Fibroblast of lung (primary cell): ENCODE measurements around the gene CD244. TPM values are rescaled to one million over a fixed set of nuclear protein-coding genes. Genes with fewer than 3 reads are reported as not detected.
A peak's percentile ranks its signal among the peaks of the same experiment; 100 is the strongest.

ENCODE experiments used
- DNase-seq, 2 donors: peaks; one replicate each; pipeline versions ENCODE4 v3.0.0 to v3.0.0-alpha.2; 2010; ENCODE audit warnings: low read depth in 2 of 2
- H2AFZ ChIP-seq: 2 replicates; pipeline ENCODE4 v1.5.1; 2012; ENCODE audit warnings: low read length, control low read depth, inconsistent platforms
- H3K27ac ChIP-seq: 2 replicates; pipeline ENCODE4 v1.5.1; 2011; ENCODE audit warnings: low read length, control low read depth; ENCODE audit not compliant: insufficient read depth
- H3K27me3 ChIP-seq: 2 replicates; pipeline ENCODE4 v1.5.1; 2011; ENCODE audit warnings: mild to moderate bottlenecking, low read length; ENCODE audit not compliant: control insufficient read depth, insufficient read depth
- H3K36me3 ChIP-seq: 2 replicates; pipeline ENCODE4 v1.5.1; 2011; ENCODE audit warnings: low read length; ENCODE audit not compliant: control insufficient read depth, insufficient read depth
- H3K4me1 ChIP-seq: 2 replicates; pipeline ENCODE4 v1.5.1; 2011; ENCODE audit warnings: low read length; ENCODE audit not compliant: control insufficient read depth, insufficient read depth; ENCODE audit errors: extremely low read depth
- H3K4me2 ChIP-seq: 2 replicates; pipeline ENCODE4 v1.5.1; 2011; ENCODE audit warnings: low read length, control low read depth; ENCODE audit not compliant: insufficient read depth; ENCODE audit errors: extremely low read depth
- H3K4me3 ChIP-seq, 4 experiments: fragments of 200-600 bp in 1 of 4; sonication (generic) in 1 of 4; replicated peaks in 1 of 4; 2 replicates each; pipeline ENCODE4 v1.5.1; 2011 to 2016; ENCODE audit warnings: low read length in 4 of 4, low read depth in 3 of 4, mild to moderate bottlenecking in 3 of 4, control low read depth in 2 of 4, inconsistent platforms in 1 of 4, mixed read lengths in 1 of 4; ENCODE audit not compliant: insufficient read depth in 1 of 4; ENCODE audit errors: control extremely low read depth in 1 of 4
- H3K79me2 ChIP-seq: 2 replicates; pipeline ENCODE4 v1.5.1; 2012; ENCODE audit warnings: mild to moderate bottlenecking, low read length, inconsistent platforms; ENCODE audit not compliant: control insufficient read depth, insufficient read depth
- H3K9ac ChIP-seq: 2 replicates; pipeline ENCODE4 v1.5.1; 2011; ENCODE audit warnings: mild to moderate bottlenecking, low read length, control low read depth; ENCODE audit not compliant: insufficient read depth
- H3K9me3 ChIP-seq: 2 replicates; pipeline ENCODE4 v1.5.1; 2012; ENCODE audit warnings: low read depth, low read length; ENCODE audit not compliant: control insufficient read depth, insufficient read depth
- H4K20me1 ChIP-seq: 2 replicates; pipeline ENCODE4 v1.5.1; 2011; ENCODE audit warnings: low read length; ENCODE audit not compliant: control insufficient read depth, insufficient read depth; ENCODE audit errors: extremely low read depth
- CTCF ChIP-seq, 2 donors: IDR thresholded peaks in 1 of 2; conservative IDR thresholded peaks in 1 of 2; 1 replicate in 1 of 2; 2 replicates in 1 of 2; pipeline ENCODE4 v1.5.1; 2011 to 2012; ENCODE audit warnings: low read length in 2 of 2, control low read depth in 1 of 2, inconsistent platforms in 1 of 2, low read depth in 1 of 2, mild to moderate bottlenecking in 1 of 2
- EZH2 ChIP-seq: IDR thresholded peaks from 2 replicates; pipeline ENCODE4 v1.5.1; 2012; ENCODE audit warnings: low read length, control low read depth, mild to moderate bottlenecking; ENCODE audit errors: missing control alignments
- polyA plus RNA-seq, 2 donors: library from polyadenylated mRNA; depleted of rRNA in 1 of 2; stranded (reverse) in 1 of 2; unstranded in 1 of 2; fragments of >200 nt; gene quantifications; 2 replicates each; pipeline ENCODE4 v1.2.1, GENCODE V29; 2011 to 2012; ENCODE audit warnings: missing spikeins in 1 of 2
- total RNA-seq: library from RNA; depleted of rRNA; stranded (reverse); fragments of >200 nt; gene quantifications from 2 replicates; pipeline ENCODE4 v1.2.1, GENCODE V29; 2014

CD244 gene
- total and polyA plus RNA-seq, 2 donors (not counting 1 experiment from before 2014, with no cell fraction given): not detected

GRCh38 chr1:160885042-160885441 lies 22.4 kb upstream of the CD244 start, which contains the start of gene ITLN1:
Gene ITLN1 (minus strand): TSS chr1:160885180. CDS start chr1:160884877, 303 bp downstream.
- no peak for TF ChIP-seq CTCF (conservative IDR thresholded peaks at IDR 0.05 in 1 of 2, IDR thresholded peaks at IDR 0.05 in 1 of 2; ENCODE audit: low read depth in 1 of 2, low read length in 2 of 2)
- TF ChIP-seq EZH2: no peak
- H3K27me3 ChIP-seq: no peaks in the 10 kb centered on the region
- no peak within 1 kb of the TSS for H3K9ac ChIP-seq
- H3K9me3 ChIP-seq: no peaks in the 10 kb centered on the region
- H3K4me1 ChIP-seq: no peaks in the 10 kb centered on the region
- H3K4me3 ChIP-seq: no peak within 1 kb of the TSS
- H3K4me2 ChIP-seq: no peak within 1 kb of the TSS
- no peaks in the 10 kb centered on the region for H4K20me1 ChIP-seq
- no peaks in the 10 kb centered on the region for H3K36me3 ChIP-seq
- no peaks in the 10 kb centered on the region for H3K79me2 ChIP-seq
- no peak within 1 kb of the TSS for H2AFZ ChIP-seq
- H3K27ac ChIP-seq: no peak within 1 kb of the TSS
- DNase-seq: no peak

- TF ChIP-seq EZH2 (no peak), CTCF (conservative IDR thresholded peaks at IDR 0.05 in 1 of 2, IDR thresholded peaks at IDR 0.05 in 1 of 2; ENCODE audit: low read depth in 1 of 2, low read length in 2 of 2) (peak in 1 of 2 donors; percentile 29)
- Histone ChIP-seq H3K27ac (no peak overlapping the region), H3K9ac (no peak overlapping the region), H3K36me3 (no peaks in the 10 kb centered on the region), H3K79me2 (no peaks in the 10 kb centered on the region), H3K4me2 (no peak overlapping the region), H3K4me1 (no peaks in the 10 kb centered on the region), H3K4me3 (no peak overlapping the region), H3K27me3 (no peaks in the 10 kb centered on the region), H3K9me3 (no peaks in the 10 kb centered on the region), H2AFZ (no peak overlapping the region), H4K20me1 (no peaks in the 10 kb centered on the region)
- no peak for DNase-seq
These were observed 21.9 kb upstream of the CD244 start for GRCh38 chr1:160884579-160884978.

- no peaks in the 10 kb centered on the region for H3K36me3 ChIP-seq
- H3K27me3 ChIP-seq: no peaks in the 10 kb centered on the region
- no peaks in the 10 kb centered on the region for H3K9me3 ChIP-seq
- H3K4me1 ChIP-seq: no peaks in the 10 kb centered on the region
- TF ChIP-seq CTCF (conservative IDR thresholded peaks at IDR 0.05 in 1 of 2, IDR thresholded peaks at IDR 0.05 in 1 of 2; ENCODE audit: low read depth in 1 of 2, low read length in 2 of 2): no peak
- TF ChIP-seq EZH2: no peak
- H3K4me2 ChIP-seq: no peak overlapping the region
- no peak overlapping the region for H2AFZ ChIP-seq
- H3K79me2 ChIP-seq: no peaks in the 10 kb centered on the region
- H3K27ac ChIP-seq: no peak overlapping the region
- DNase-seq: no peak
- H3K4me3 ChIP-seq: no peak overlapping the region
- no peaks in the 10 kb centered on the region for H4K20me1 ChIP-seq
- no peak overlapping the region for H3K9ac ChIP-seq
These were observed 21.2 kb upstream of the CD244 start for GRCh38 chr1:160883581-160884513.
